Ovary (tissue), 3 donors: ENCODE measurements around the gene ITPRID2.

ENCODE experiments used
- CTCF ChIP-seq, 3 donors: fragments of 450-650 bp in 2 of 3; fragments of 200-600 bp in 1 of 3; IDR thresholded peaks; one replicate each; pipeline versions ENCODE4 v1.5.1 to v1.8.0; 2016 to 2022; ENCODE audit warnings: antibody characterized with exemption in 3 of 3, mild to moderate bottlenecking in 1 of 3
- EP300 ChIP-seq: sonication (generic); formaldehyde crosslinking; IDR thresholded peaks from one replicate; pipeline ENCODE4 v1.6.1; 2017; ENCODE audit warnings: antibody characterized with exemption
- POLR2A ChIP-seq: fragments of 450-650 bp; IDR thresholded peaks from one replicate; pipeline ENCODE4 v1.6.1; 2017; ENCODE audit warnings: antibody characterized with exemption, mild to moderate bottlenecking, moderate library complexity
- donor health status: DM: no; HTN: no; CAD: no.

DNA sequence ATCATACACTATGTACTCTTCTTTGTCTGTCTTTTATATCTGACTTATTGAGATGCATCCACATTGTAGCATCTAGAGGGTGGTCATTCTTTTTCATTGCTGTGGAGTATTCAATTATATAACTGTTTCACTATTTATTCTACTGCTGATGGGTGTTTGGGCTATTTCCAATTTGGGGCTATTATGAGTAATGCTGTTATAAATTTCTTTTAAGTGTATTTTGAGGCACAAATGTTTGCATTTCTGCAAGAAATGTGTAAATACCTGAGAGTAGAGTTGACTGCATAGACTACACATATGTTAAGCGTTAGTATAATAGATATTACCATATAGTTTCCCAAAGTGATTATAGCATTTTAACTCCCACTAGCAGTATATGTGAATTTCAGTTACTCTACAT is 67.2 kb downstream of the ITPRID2 start:
- TF ChIP-seq CTCF (IDR thresholded peaks at IDR 0.05), result no peak
- TF ChIP-seq EP300, result no peak
- no peak for TF ChIP-seq POLR2A
